Measurements from ENCODE around the gene HOXA3.

Gene HOXA3

DNA sequence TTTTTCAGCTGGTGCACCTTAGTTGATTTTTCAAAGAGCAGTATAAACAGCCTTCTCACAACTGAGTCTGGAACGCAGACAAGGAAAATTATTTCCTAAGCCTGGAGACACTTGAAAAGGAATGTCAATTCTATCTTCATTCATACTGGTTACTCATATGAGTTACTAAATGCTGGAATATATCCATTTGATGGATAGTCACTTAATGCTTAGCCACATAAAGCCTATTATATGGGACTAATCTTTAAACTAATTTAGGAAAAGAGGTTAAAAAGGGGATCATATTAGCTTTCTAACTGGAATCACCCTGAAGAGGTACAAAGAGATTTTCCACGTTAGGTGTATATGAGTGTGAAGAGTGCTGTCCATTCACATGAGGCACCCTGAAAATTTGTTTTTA, 20.2 kb downstream of the HOXA3 start:
- TF ChIP-seq, protein P1, sequence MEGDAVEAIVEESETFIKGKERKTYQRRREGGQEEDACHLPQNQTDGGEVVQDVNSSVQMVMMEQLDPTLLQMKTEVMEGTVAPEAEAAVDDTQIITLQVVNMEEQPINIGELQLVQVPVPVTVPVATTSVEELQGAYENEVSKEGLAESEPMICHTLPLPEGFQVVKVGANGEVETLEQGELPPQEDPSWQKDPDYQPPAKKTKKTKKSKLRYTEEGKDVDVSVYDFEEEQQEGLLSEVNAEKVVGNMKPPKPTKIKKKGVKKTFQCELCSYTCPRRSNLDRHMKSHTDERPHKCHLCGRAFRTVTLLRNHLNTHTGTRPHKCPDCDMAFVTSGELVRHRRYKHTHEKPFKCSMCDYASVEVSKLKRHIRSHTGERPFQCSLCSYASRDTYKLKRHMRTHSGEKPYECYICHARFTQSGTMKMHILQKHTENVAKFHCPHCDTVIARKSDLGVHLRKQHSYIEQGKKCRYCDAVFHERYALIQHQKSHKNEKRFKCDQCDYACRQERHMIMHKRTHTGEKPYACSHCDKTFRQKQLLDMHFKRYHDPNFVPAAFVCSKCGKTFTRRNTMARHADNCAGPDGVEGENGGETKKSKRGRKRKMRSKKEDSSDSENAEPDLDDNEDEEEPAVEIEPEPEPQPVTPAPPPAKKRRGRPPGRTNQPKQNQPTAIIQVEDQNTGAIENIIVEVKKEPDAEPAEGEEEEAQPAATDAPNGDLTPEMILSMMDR (conservative IDR thresholded peaks at IDR 0.05) = no peak
- no peak for TF ChIP-seq ZFX (IDR thresholded peaks at IDR 0.05)
- H3K27ac ChIP-seq = no peak overlapping the region

DNA sequence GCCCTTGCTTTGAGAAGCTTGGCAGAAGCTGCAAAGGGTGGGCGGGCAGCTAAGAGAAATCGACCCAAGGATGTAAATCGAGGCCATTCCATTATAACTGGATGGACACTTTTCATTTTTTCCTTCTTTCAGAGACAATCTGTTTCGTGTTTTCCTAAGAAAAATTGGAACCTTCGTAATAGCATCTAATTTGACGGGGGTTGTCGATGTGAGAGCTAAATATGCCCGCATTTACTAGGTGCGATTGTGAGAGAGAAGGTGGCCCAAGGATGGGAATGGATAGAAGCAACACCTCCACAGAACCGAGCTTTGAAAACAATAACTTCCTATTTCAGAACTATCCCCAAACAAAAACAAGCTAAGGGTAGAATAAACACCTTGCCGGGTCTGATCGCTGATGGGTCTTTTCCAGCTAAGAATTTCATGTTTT, 21.0 kb downstream of the HOXA3 start:
- H3K27ac ChIP-seq = peak overlapping the region; percentile 75
- TF ChIP-seq, protein P1 (conservative IDR thresholded peaks at IDR 0.05) = no peak
- TF ChIP-seq ZFX (IDR thresholded peaks at IDR 0.05) = no peak

DNA sequence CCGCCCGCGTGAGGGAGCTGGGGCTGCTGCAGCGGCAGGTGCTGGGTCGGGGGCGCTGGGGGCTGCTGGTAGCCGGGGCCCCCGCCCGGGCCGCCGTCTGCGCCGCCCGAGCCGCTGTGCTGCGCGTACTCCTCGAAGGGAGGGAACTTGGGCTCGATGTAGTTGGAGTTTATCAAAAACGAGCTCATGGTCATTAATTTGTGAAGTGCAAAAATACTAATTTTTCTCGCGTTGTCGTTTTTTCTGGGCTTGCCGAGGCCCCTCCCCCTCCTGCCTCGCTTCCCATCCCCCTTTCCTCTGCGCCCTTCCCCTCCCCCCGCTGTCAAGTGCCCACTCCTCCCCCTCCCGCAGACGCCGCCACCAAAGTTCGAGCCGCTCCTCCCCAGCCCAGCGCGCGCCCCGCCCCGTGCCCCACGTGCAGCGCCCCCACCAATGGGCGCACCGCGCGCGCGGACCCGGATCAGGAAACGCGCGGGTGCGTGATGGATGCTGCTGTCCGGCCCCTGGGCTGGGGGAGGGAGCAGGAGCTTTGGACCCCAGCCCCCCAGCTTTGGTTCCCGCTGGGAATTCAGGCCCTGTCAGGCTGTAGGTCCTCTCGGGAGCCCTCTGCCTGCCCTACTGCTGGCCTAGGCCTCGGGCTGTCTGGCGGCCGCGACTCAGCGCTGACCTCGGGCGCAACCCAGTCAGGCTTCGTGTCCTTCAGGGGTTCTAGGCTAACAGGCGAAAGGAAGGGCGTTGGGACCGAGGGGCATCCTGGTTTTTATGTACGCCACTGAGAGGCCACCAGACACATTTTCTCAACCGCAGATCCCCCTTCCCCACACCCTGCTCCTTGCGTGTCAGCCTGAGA, 21.6 kb downstream of the HOXA3 start, which contains the start of gene HOXA4:
Gene HOXA4, minus strand, starts transcription at position 218 of the 850 bp plus-strand sequence. Its CDS starts 24 bp downstream, at position 194.
- H3K27ac ChIP-seq = peak within 1 kb of the TSS; percentile 75
- peak; percentile 27; the same call in 1 of the 2 replicates for TF ChIP-seq ZFX (IDR thresholded peaks at IDR 0.05)
- TF ChIP-seq, protein P1 (conservative IDR thresholded peaks at IDR 0.05) = no peak

DNA sequence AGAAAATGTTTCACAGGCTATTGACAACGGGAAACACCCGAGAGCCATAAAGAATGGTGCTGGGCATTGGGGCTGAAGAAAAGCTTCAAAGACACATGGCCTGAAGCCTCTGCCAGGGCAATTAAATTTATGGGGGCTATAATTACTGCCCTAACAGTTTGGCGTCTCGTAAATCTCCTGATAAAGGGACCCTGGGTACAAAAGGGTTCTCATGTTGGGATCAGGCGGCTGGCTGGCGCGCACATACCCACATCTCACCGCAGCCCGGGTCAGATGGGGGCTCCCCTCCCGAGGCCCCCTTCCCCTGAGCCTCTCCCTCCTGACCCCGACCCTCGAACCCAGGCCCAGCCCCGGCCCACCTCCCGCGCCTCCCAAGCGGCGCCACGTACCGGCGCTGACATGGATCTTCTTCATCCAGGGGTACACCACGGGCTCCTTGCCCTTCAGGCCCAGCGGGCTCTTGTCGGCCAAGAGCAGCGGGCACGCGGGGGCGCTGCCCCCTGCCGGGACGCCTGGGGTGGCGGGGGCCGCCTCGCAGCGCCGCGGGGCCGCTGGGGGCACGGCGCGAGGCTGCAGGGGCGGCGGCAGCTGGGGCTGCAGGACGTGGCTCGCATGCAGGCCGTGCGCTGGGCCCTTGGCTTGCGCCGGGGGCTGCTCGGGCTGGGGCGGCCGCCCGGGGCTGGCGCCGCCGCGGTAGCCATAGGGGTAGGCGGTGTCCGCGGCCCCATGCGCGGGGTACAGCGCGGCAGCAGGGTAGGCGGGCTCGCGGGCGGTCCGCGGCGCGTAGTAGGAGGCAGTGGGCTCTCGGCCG, 22.4 kb downstream of the HOXA3 start:
- TF ChIP-seq, protein P1 (conservative IDR thresholded peaks at IDR 0.05) = peak; percentile 45
- peak; percentile 58 for TF ChIP-seq ZFX (IDR thresholded peaks at IDR 0.05)
- H3K27ac ChIP-seq = peak overlapping the region; percentile 75

DNA sequence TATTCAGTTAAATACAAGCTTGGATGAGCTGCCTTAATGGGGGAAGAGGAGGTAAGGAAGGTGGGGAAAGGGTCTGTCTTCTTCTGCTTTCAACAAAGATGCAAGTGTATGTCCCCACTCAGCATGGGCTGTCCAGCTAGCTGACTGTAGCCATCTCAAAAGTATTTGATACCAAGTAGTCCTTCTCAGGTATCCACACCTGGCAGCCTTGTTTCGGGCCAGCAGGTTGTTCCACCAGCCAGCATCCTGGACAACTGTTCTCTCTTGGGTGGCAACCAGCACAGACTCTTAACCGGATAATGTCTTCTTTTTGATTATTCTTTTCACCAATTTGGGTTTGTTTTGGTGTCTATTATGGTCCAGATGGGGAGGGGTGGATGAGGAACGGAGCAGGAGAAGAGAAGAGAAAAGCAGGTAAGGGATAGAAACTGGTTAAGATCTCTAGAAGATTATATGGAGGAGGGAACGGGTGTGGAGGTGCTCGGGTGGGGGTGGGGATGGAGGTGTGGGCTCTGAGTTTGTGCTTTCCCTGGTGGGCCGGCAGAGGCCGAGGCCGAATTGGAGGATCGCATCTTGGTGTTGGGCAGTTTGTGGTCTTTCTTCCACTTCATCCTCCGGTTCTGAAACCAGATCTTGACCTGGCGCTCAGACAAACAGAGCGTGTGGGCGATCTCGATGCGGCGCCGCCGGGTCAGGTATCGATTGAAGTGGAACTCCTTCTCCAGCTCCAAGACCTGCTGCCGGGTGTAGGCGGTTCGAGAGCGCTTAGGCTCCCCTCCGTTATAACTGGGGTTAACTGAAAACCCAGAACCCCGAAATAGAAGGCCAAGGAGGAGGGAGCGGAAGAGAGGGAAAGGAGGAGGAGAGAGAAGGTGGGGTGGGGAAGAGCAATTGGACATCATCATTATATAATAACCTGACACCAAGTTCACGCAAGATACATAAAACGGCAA, 23.3 kb downstream of the HOXA3 start:
- no peak for TF ChIP-seq ZFX (IDR thresholded peaks at IDR 0.05)
- TF ChIP-seq, protein P1 (conservative IDR thresholded peaks at IDR 0.05) = no peak
- no peak overlapping the region for H3K27ac ChIP-seq

DNA sequence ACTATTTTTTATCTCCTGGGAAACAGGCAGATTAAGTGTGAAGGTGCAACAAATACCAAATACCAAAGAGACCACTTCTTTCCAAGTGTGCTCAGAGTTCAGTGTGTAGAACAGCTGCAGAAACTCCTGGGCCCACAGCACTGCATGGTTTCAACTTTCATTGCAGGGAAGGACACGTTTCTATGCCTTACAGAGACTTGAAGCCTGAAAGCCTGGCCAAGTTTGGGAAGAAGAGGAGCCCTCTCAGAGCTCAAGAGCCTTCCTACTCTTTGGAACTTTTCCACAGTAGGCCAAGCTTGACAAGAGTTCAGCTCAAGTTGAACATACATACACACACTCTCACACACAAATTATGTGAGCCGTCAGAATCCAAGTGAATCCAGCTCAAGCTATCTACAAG, 24.3 kb downstream of the HOXA3 start:
- TF ChIP-seq, protein P1 (conservative IDR thresholded peaks at IDR 0.05) = no peak
- TF ChIP-seq ZFX (IDR thresholded peaks at IDR 0.05) = no peak
- H3K27ac ChIP-seq = no peak overlapping the region
